OCI-M1 (cell line): ENCODE measurements around the gene MRPL39.

Source experiments
- DNase-seq: peaks from one replicate; lab custom pipeline; 2025; lab: John Stamatoyannopoulos, UW

The MRPL39 gene

GRCh38 chr21:25536752-25537151 is 70.5 kb downstream of the MRPL39 start:
- DNase-seq = peak; percentile 52

- DNase-seq = no peak
Measured at GRCh38 chr21:25535849-25536248, 71.4 kb downstream of the MRPL39 start.
